ENCODE results near the gene LRCH1. TPM values are rescaled to one million over a fixed set of nuclear protein-coding genes. Genes with fewer than 3 reads are reported as not detected.
A peak's percentile ranks its signal among the peaks of the same experiment; 100 is the strongest.

LRCH1 gene
- total and polyA plus RNA-seq, 4 donors, result 2.6 to 6.6 (median 3.4) TPM

DNA sequence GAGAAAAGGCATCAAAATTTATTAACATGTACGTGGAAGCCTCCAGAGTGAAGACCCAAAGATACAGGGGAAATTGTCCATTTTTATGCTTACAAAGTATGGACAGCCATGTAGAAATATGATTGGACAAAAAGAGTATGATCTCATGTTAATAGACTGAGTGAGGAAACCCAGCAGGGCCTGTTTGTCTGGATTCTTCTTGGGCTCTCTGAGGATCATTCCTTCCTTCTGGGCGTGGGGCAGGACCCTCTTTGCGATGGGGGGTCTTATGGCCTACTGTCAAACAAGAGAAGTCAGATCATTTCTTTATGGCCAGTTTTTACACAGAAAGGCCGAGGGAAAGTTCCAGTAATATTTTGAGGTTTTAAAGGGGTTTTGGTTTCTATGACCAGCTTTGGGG lies 133.2 kb downstream of the LRCH1 start:
- Histone ChIP-seq H3K4me3 (ENCODE audit: low read depth in 1 of 3, low read length in 3 of 3) (no peak overlapping the region), H3K36me3 (ENCODE audit: control insufficient read depth in 4 of 4, insufficient read depth in 3 of 4, low read depth in 1 of 4, low read length in 3 of 4) (no peaks in the 10 kb centered on the region), H3K9ac (ENCODE audit: low read depth in 1 of 2, low read length in 2 of 2) (no peak overlapping the region), H3K27me3 (ENCODE audit: control insufficient read depth in 4 of 4, insufficient read depth in 4 of 4, low read length in 3 of 4) (no peaks in the 10 kb centered on the region), H3K4me1 (ENCODE audit: control insufficient read depth in 4 of 4, insufficient read depth in 4 of 4, low read length in 3 of 4) (peaks cover 2 to 40% (median 17%) of the 10 kb centered on the region in 4 donors), H3K9me3 (ENCODE audit: control insufficient read depth in 4 of 4, low read length in 3 of 4) (no peaks in the 10 kb centered on the region), H3K27ac (ENCODE audit: low read depth in 1 of 2, low read length in 2 of 2) (peak overlapping the region; percentile 35 to 37)
- WGBS, result 94% methylated on average over 4 of the region's 4 CpGs
- TF ChIP-seq, protein P1, sequence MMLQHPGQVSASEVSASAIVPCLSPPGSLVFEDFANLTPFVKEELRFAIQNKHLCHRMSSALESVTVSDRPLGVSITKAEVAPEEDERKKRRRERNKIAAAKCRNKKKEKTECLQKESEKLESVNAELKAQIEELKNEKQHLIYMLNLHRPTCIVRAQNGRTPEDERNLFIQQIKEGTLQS (IDR thresholded peaks at IDR 0.05), result no peak
- no peak for TF ChIP-seq JUND (IDR thresholded peaks at IDR 0.05)
- no peak for TF ChIP-seq SP1 (IDR thresholded peaks at IDR 0.05)
- no peak for TF ChIP-seq FOXA2 (IDR thresholded peaks at IDR 0.05)
- TF ChIP-seq YY1 (IDR thresholded peaks at IDR 0.05), result no peak
- TF ChIP-seq ZBTB33 (IDR thresholded peaks at IDR 0.05), result no peak
- no peak for TF ChIP-seq EGR1 (IDR thresholded peaks at IDR 0.05; ENCODE audit: low read depth in 2 of 2)
- TF ChIP-seq, protein P2, sequence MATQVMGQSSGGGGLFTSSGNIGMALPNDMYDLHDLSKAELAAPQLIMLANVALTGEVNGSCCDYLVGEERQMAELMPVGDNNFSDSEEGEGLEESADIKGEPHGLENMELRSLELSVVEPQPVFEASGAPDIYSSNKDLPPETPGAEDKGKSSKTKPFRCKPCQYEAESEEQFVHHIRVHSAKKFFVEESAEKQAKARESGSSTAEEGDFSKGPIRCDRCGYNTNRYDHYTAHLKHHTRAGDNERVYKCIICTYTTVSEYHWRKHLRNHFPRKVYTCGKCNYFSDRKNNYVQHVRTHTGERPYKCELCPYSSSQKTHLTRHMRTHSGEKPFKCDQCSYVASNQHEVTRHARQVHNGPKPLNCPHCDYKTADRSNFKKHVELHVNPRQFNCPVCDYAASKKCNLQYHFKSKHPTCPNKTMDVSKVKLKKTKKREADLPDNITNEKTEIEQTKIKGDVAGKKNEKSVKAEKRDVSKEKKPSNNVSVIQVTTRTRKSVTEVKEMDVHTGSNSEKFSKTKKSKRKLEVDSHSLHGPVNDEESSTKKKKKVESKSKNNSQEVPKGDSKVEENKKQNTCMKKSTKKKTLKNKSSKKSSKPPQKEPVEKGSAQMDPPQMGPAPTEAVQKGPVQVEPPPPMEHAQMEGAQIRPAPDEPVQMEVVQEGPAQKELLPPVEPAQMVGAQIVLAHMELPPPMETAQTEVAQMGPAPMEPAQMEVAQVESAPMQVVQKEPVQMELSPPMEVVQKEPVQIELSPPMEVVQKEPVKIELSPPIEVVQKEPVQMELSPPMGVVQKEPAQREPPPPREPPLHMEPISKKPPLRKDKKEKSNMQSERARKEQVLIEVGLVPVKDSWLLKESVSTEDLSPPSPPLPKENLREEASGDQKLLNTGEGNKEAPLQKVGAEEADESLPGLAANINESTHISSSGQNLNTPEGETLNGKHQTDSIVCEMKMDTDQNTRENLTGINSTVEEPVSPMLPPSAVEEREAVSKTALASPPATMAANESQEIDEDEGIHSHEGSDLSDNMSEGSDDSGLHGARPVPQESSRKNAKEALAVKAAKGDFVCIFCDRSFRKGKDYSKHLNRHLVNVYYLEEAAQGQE (IDR thresholded peaks at IDR 0.05), result no peak
- no peak for TF ChIP-seq HNF4A (conservative IDR thresholded peaks at IDR 0.05)
- no peak for TF ChIP-seq MAX (IDR thresholded peaks at IDR 0.05)
- no peak for DNase-seq (ENCODE audit: low spot score)

GRCh38 chr13:46687810-46688209 lies 134.8 kb downstream of the LRCH1 start:
- DNase-seq (ENCODE audit: low spot score), result no peak
- Histone ChIP-seq H3K27ac (ENCODE audit: low read depth in 1 of 2, low read length in 2 of 2) (peak overlapping the region; percentile 5 to 70), H3K9ac (ENCODE audit: low read depth in 1 of 2, low read length in 2 of 2) (no peak overlapping the region), H3K9me3 (ENCODE audit: control insufficient read depth in 4 of 4, low read length in 3 of 4) (no peaks in the 10 kb centered on the region), H3K27me3 (ENCODE audit: control insufficient read depth in 4 of 4, insufficient read depth in 4 of 4, low read length in 3 of 4) (no peaks in the 10 kb centered on the region), H3K4me1 (ENCODE audit: control insufficient read depth in 4 of 4, insufficient read depth in 4 of 4, low read length in 3 of 4) (peaks cover 2 to 34% (median 13%) of the 10 kb centered on the region in 4 donors), H3K4me3 (ENCODE audit: low read depth in 1 of 3, low read length in 3 of 3) (no peak overlapping the region), H3K36me3 (ENCODE audit: control insufficient read depth in 4 of 4, insufficient read depth in 3 of 4, low read depth in 1 of 4, low read length in 3 of 4) (peaks cover 0 to 3% (median 0%) of the 10 kb centered on the region in 4 donors)
- WGBS, result 4% methylated on average over 1 of the region's 1 CpG
- TF ChIP-seq RXRA (IDR thresholded peaks at IDR 0.05) (peak; percentile 94 to 98), CTCF (IDR thresholded peaks at IDR 0.05; ENCODE audit: low read depth, low read length, missing input control) (no peak), HNF4G (IDR thresholded peaks at IDR 0.05) (no peak), ZBTB33 (IDR thresholded peaks at IDR 0.05) (peak; percentile 34), EGR1 (IDR thresholded peaks at IDR 0.05; ENCODE audit: low read depth in 2 of 2) (no peak), FOXA2 (IDR thresholded peaks at IDR 0.05) (peak; percentile 22), RAD21 (IDR thresholded peaks at IDR 0.05) (peak in 1 of 2 donors; percentile 32), SP1 (IDR thresholded peaks at IDR 0.05) (no peak), GABPA (IDR thresholded peaks at IDR 0.05 in 1 of 2, conservative IDR thresholded peaks at IDR 0.05 in 1 of 2) (no peak), FOXA1 (IDR thresholded peaks at IDR 0.05) (no peak), YY1 (IDR thresholded peaks at IDR 0.05) (peak; percentile 55), MAX (IDR thresholded peaks at IDR 0.05) (peak; percentile 78), HNF4A (conservative IDR thresholded peaks at IDR 0.05) (peak; percentile 40 to 61)
- TF ChIP-seq, protein P2 (IDR thresholded peaks at IDR 0.05), result peak; percentile 63
- TF ChIP-seq, protein P1 (IDR thresholded peaks at IDR 0.05), result peak; percentile 91
